ENCODE data around the gene HNRNPAB. TPM values are rescaled to one million over a fixed set of nuclear protein-coding genes. Genes with fewer than 3 reads are reported as not detected.

The HNRNPAB gene
- total and polyA plus RNA-seq, 2 experiments from 2014 or later: 47.6 to 117 TPM

DNA sequence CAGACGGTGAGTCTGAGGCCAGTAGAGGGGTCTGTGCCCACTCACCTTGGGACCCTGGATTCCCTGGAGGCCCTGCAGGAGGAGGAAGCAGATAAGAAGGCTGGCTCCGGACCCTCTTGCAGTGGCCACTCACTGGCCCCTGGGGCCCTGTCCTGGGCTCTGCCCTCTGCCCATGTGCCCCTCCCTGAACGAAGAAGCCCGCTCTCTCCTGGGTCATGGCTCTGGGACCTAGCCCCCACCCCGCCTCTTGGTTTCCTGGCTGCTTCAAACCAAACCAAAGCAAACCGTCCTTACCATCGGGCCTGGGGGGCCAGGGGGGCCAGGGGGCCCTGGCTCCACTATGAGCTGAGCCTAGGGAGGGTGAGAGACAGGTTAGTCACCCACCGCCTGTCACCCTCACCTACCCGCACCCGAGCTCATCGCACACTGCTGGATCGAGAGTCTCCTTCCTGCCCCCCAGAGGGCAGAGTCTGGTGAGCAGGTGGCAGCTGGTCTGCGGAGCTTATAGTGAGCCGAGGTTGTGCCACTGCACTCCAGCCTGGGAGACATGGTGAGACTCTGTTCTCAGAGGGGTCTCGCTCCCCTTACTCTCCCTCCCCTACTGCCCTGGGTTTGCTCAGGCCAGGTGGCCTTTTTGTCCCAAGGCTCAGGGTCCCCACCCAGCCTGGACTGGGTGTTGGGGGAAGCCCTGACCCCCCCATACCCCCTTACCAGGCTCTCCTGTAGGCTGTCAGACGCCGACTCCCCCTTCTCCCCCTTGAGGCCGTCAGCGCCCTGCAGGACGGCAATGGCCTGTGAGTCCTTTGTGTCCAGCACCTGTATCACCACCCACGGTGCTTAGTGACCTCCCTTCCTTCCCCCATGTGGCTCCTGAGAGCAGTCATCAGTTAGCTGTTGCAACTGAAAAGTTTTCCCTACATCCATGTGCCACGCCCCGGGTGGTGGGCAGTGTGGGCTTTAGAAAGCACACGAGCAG lies 43.4 kb downstream of the HNRNPAB start:
- Histone ChIP-seq H2AFZ (no peak overlapping the region), H3K4me3 (no peak overlapping the region), H4K20me1 (ENCODE audit: insufficient read depth) (no peaks in the 10 kb centered on the region), H3K36me3 (ENCODE audit: low read depth) (no peaks in the 10 kb centered on the region), H3F3A (ENCODE audit: insufficient read depth) (no peaks in the 10 kb centered on the region), H3K27me3 (replicated peaks; ENCODE audit: insufficient read depth) (no peaks in the 10 kb centered on the region), H3K9ac (no peak overlapping the region), H3K4me1 (ENCODE audit: insufficient read depth) (0 out of 2 replicates have a peak, but pooled peaks cover 3% of the 10 kb centered on the region), H3K79me2 (ENCODE audit: insufficient read depth) (no peaks in the 10 kb centered on the region), H3K4me2 (ENCODE audit: unreplicated experiment) (no peak overlapping the region), H3K9me2 (ENCODE audit: insufficient read depth) (no peaks in the 10 kb centered on the region), H3K27ac (no peak overlapping the region), H3K9me3 (ENCODE audit: low read depth) (no peaks in the 10 kb centered on the region)
- DNase-seq: no peak
- 81 to 88% methylated on average over 22 to 23 of the region's 24 CpGs for WGBS, 2 experiments (ENCODE audit: low coverage in 1 of 2, low lambda C conversion rate in 2 of 2, missing lambda C conversion rate in 2 of 2)
- in situ Hi-C loops (cut with MboI): no loop called here
- TF ChIP-seq EZH2phosphoT487 (IDR thresholded peaks at IDR 0.05; ENCODE audit: insufficient read depth, low read depth) (no peak), EZH2 (IDR thresholded peaks at IDR 0.05; ENCODE audit: insufficient read depth, poor library complexity, severe bottlenecking) (no peak)

DNA sequence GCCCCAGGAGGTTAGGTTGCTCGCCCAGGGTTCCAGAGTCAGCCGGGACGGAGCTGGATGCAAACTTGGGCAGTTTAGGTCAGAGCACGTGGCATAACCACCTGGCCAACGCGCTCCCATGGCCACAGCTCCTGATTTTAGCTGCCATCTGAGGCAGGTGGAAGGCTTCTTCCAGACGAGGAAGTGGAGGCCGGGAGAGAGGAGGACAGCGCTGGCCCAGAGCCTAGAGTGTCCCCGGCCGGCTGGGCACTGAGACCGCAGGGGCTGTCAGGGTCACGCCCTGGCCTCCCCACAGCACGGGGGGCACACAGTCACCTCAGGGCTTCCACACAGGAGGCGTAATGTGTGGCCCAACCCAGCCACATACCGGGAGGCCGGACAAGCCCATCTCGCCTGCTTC lies 44.4 kb downstream of the HNRNPAB start:
- 77 to 88% methylated on average over 15 to 18 of the region's 18 CpGs for WGBS, 2 experiments (ENCODE audit: low coverage in 1 of 2, low lambda C conversion rate in 2 of 2, missing lambda C conversion rate in 2 of 2)

DNA sequence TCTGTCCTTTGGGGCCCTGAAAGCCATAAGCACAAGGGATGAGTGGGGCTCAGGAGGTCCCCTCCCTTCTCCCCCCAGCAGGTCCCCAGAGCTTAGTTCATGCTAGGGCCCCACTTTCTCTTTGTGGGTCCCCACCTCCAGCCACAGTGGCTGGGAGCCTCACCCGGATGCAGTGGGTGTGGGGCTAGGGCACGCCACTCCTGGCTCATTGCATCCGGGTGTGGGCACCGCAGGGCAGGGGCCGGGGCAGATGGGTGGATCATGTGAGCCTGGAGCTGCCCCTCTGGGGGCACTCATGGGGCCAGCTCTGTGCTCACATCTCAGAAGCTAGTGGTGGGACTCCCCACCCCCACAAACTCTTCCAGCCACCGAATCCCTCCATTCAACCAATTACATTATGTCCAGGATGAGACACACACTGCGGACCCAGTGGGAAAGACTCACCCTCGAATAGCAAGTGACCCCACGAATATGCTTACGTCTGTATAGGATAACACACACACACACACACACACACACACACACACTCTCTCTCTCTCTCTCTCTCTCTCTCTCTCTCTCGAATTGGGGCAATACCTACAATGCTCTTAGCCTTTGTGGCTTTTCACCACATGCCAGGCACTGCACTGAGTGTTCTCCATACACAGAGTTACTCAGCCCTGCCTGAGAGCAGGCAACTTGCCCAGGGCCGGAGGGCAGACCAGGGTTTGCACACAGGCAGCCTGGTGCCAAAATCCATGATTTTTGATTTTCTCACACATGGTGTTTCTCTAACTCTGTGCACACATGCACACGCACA lies 45.1 kb downstream of the HNRNPAB start:
- Histone ChIP-seq H4K20me1 (ENCODE audit: insufficient read depth) (no peaks in the 10 kb centered on the region), H3K79me2 (ENCODE audit: insufficient read depth) (no peaks in the 10 kb centered on the region), H3K4me3 (no peak overlapping the region), H2AFZ (no peak overlapping the region), H3K36me3 (ENCODE audit: low read depth) (no peaks in the 10 kb centered on the region), H3K9ac (no peak overlapping the region), H3K9me2 (ENCODE audit: insufficient read depth) (no peaks in the 10 kb centered on the region), H3K9me3 (ENCODE audit: low read depth) (no peaks in the 10 kb centered on the region), H3K4me2 (ENCODE audit: unreplicated experiment) (no peak overlapping the region), H3K27ac (no peak overlapping the region), H3F3A (ENCODE audit: insufficient read depth) (no peaks in the 10 kb centered on the region), H3K4me1 (ENCODE audit: insufficient read depth) (0 out of 2 replicates have a peak, but pooled peaks cover 3% of the 10 kb centered on the region), H3K27me3 (replicated peaks; ENCODE audit: insufficient read depth) (no peaks in the 10 kb centered on the region)
- peak; percentile 88 for DNase-seq
- in situ Hi-C loops (cut with MboI): no loop called here
- whole genome bisulfite sequencing, 2 experiments (ENCODE audit: low coverage in 1 of 2, low lambda C conversion rate in 2 of 2, missing lambda C conversion rate in 2 of 2): 68 to 73% methylated on average over 9 to 12 of the region's 13 CpGs
- TF ChIP-seq EZH2 (IDR thresholded peaks at IDR 0.05; ENCODE audit: insufficient read depth, poor library complexity, severe bottlenecking): no peak
- no peak for TF ChIP-seq EZH2phosphoT487 (IDR thresholded peaks at IDR 0.05; ENCODE audit: insufficient read depth, low read depth)

More for the DNA sequence above, 44.4 kb downstream of the HNRNPAB start:
- Histone ChIP-seq H2AFZ (no peak overlapping the region), H3K4me3 (no peak overlapping the region), H3K4me1 (ENCODE audit: insufficient read depth) (0 out of 2 replicates have a peak, but pooled peaks cover 3% of the 10 kb centered on the region), H3K9me3 (ENCODE audit: low read depth) (no peaks in the 10 kb centered on the region), H3K36me3 (ENCODE audit: low read depth) (no peaks in the 10 kb centered on the region), H3K4me2 (ENCODE audit: unreplicated experiment) (no peak overlapping the region), H3K9me2 (ENCODE audit: insufficient read depth) (no peaks in the 10 kb centered on the region), H3K27me3 (replicated peaks; ENCODE audit: insufficient read depth) (no peaks in the 10 kb centered on the region), H3K27ac (no peak overlapping the region), H4K20me1 (ENCODE audit: insufficient read depth) (no peaks in the 10 kb centered on the region), H3K9ac (no peak overlapping the region), H3K79me2 (ENCODE audit: insufficient read depth) (no peaks in the 10 kb centered on the region), H3F3A (ENCODE audit: insufficient read depth) (no peaks in the 10 kb centered on the region)
- no peak for TF ChIP-seq EZH2phosphoT487 (IDR thresholded peaks at IDR 0.05; ENCODE audit: insufficient read depth, low read depth)
- TF ChIP-seq EZH2 (IDR thresholded peaks at IDR 0.05; ENCODE audit: insufficient read depth, poor library complexity, severe bottlenecking): no peak
- in situ Hi-C loops (cut with MboI): no loop called here
- no peak for DNase-seq

DNA sequence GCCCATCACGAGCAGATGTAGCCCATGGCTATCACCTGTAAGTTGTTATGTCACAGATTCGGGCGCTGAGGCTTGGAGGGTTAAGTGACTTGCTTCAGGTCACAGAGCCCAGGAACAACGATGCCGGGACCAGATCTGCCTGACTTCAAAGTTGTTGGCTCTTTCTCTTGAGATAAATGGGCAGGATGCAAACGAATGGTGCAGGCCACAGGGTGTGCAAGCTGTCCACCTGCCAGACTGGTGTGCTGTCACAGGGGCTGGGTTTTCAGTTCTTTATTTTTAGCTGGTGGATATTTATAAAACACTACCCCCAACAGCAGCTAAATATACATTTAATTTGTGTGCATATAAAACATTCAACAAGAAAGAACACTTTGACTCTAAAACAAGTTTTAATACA lies 45.9 kb downstream of the HNRNPAB start:
- in situ Hi-C loops (cut with MboI): no loop called here
- H3K9ac ChIP-seq: no peak overlapping the region
- H4K20me1 ChIP-seq (ENCODE audit: insufficient read depth): no peaks in the 10 kb centered on the region
- no peak for DNase-seq
- H3K36me3 ChIP-seq (ENCODE audit: low read depth): no peaks in the 10 kb centered on the region
- no peak overlapping the region for H2AFZ ChIP-seq
- H3K27ac ChIP-seq: no peak overlapping the region
- no peak overlapping the region for H3K4me3 ChIP-seq
- H3K9me2 ChIP-seq (ENCODE audit: insufficient read depth): no peaks in the 10 kb centered on the region
- H3F3A ChIP-seq (ENCODE audit: insufficient read depth): no peaks in the 10 kb centered on the region
- no peaks in the 10 kb centered on the region for H3K27me3 ChIP-seq (replicated peaks; ENCODE audit: insufficient read depth)
- WGBS, 2 experiments (ENCODE audit: low coverage in 1 of 2, low lambda C conversion rate in 2 of 2, missing lambda C conversion rate in 2 of 2): 61 to 66% methylated on average over 6 of the region's 6 CpGs
- no peaks in the 10 kb centered on the region for H3K79me2 ChIP-seq (ENCODE audit: insufficient read depth)
- H3K4me2 ChIP-seq (ENCODE audit: unreplicated experiment): no peak overlapping the region
- TF ChIP-seq EZH2 (IDR thresholded peaks at IDR 0.05; ENCODE audit: insufficient read depth, poor library complexity, severe bottlenecking) (no peak), EZH2phosphoT487 (IDR thresholded peaks at IDR 0.05; ENCODE audit: insufficient read depth, low read depth) (no peak)
- H3K4me1 ChIP-seq (ENCODE audit: insufficient read depth): 0 out of 2 replicates have a peak, but pooled peaks cover 3% of the 10 kb centered on the region
- no peaks in the 10 kb centered on the region for H3K9me3 ChIP-seq (ENCODE audit: low read depth)
